ENCODE data around the gene PRKCG. TPM values are rescaled to one million over a fixed set of nuclear protein-coding genes. Genes with fewer than 3 reads are reported as not detected.
"Not testable (repeated sequence)": the region's sequence is repeated elsewhere in the genome, so short reads cannot be mapped to it uniquely, and the experiment has no call there.

PRKCG gene
- total RNA-seq, 1 experiment from 2014 or later = not detected

- DNase-seq (ENCODE audit: low read depth in 1 of 2, low spot score in 2 of 2); H3K4me1 ChIP-seq (replicated peaks); H3K36me3 ChIP-seq; H3K27ac ChIP-seq; H3K9me3 ChIP-seq (replicated peaks); H3K4me3 ChIP-seq: not testable (repeated sequence)
- H3K27me3 ChIP-seq (replicated peaks) = peaks cover 24% of the 10 kb centered on the region
These were observed 66.6 kb downstream of the PRKCG start for GRCh38 chr19:53948611-53949010.

DNA sequence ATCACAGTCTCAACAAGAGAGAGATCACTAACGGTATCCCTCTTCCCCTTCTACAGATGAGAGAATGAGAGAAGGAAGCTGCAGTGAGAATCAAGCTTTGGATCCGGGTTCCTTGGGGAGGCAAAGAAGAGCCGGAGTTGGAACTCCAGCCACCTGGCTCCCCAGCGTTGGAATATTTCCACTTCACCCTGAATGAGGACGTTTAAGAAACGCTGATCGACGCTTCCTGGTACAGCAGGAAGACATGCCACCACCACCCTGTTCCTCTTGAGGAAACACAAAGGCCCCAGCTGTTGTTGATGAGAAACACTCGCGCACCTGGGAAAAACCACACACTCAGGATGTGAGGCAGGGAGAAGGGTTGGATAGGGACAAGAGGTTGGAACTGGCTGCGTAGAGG lies 69.4 kb downstream of the PRKCG start:
- Histone ChIP-seq H3K27me3 (replicated peaks) (peaks cover 26% of the 10 kb centered on the region; the same call in 1 of the 2 replicates), H3K4me1 (replicated peaks) (no peaks in the 10 kb centered on the region), H3K36me3 (no peaks in the 10 kb centered on the region), H3K9me3 (replicated peaks) (no peaks in the 10 kb centered on the region), H3K27ac (no peak overlapping the region), H3K4me3 (no peak overlapping the region)
- DNase-seq (ENCODE audit: low read depth in 1 of 2, low spot score in 2 of 2) = no peak

DNA sequence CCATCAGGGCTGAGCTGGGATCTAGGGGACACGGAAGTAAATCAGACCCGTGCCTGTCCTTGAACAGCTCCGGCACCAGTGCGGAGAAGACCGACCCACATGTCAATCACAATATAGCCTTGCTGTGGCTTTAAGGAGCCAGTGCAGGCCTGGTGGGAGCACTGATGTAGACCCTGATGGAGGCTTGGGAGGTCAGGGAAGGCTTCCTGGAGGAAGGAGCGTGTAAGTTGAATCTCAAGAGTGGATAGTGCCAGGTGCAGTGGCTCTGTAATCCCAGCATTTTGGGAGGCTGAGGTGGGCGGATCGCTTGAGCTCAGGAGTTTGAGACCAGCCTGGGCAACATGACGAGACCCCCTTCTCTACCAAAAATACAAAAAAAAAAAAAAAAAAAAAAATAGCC lies 70.0 kb downstream of the PRKCG start:
- peaks cover 31% of the 10 kb centered on the region; the same call in 1 of the 2 replicates for H3K27me3 ChIP-seq (replicated peaks)
- H3K27ac ChIP-seq = no peak overlapping the region
- H3K9me3 ChIP-seq (replicated peaks) = no peaks in the 10 kb centered on the region
- no peaks in the 10 kb centered on the region for H3K4me1 ChIP-seq (replicated peaks)
- no peak for DNase-seq (ENCODE audit: low read depth in 1 of 2, low spot score in 2 of 2)
- H3K36me3 ChIP-seq = no peaks in the 10 kb centered on the region
- no peak overlapping the region for H3K4me3 ChIP-seq

DNA sequence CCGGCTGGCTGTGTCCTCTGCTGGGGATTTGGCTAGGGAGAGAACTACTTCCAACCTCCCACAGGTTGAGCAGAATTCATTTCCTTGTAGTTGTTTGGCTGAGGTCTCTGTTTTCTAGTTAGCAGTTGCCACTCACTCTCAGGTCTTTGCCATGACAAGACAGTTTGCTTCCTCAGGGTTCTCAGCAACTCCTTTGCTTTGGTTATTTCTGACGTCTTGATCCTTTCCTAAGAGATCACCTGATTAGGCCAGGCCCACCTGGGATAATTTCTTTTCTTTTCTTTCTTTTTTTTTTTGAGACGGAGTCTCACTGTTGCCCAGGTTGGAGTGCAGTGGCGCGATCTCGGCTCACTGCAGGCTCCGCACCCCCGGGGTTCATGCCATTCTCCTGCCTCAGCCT lies 71.4 kb downstream of the PRKCG start:
- Histone ChIP-seq H3K4me3 (no peak overlapping the region), H3K27ac (no peak overlapping the region), H3K9me3 (replicated peaks) (no peaks in the 10 kb centered on the region), H3K27me3 (replicated peaks) (peaks cover 42% of the 10 kb centered on the region), H3K4me1 (replicated peaks) (no peaks in the 10 kb centered on the region), H3K36me3 (no peaks in the 10 kb centered on the region)
- DNase-seq (ENCODE audit: low read depth in 1 of 2, low spot score in 2 of 2) = no peak

Other genes starting within 250 kb of the PRKCG start
- not detected in 2 replicates for gene NLRP12, start 57.9 kb upstream of the PRKCG start, total RNA-seq (2014; rRNA removed; shearing (Covaris generic))
- gene MYADM, start 14.3 kb upstream of the PRKCG start, total RNA-seq (2014; rRNA removed; shearing (Covaris generic)) = 35.7 and 39.7 TPM in 2 replicates
- gene CACNG7, start 27.1 kb downstream of the PRKCG start, total RNA-seq (2014; rRNA removed; shearing (Covaris generic)) = not detected in 2 replicates
- not detected in 2 replicates for gene CACNG8, start 80.7 kb downstream of the PRKCG start, total RNA-seq (2014; rRNA removed; shearing (Covaris generic))
- gene CACNG6, start 109.4 kb downstream of the PRKCG start, total RNA-seq (2014; rRNA removed; shearing (Covaris generic)) = 0.11 TPM in 1 of 2 replicates, not detected in the other
- gene VSTM1, start 181.7 kb downstream of the PRKCG start, total RNA-seq (2014; rRNA removed; shearing (Covaris generic)) = not detected in 2 replicates
- gene TARM1, start 199.2 kb downstream of the PRKCG start, total RNA-seq (2014; rRNA removed; shearing (Covaris generic)) = not detected in 2 replicates
- gene OSCAR, start 218.6 kb downstream of the PRKCG start, total RNA-seq (2014; rRNA removed; shearing (Covaris generic)) = not detected in 2 replicates
- 24.2 and 51.7 TPM in 2 replicates for gene NDUFA3, start 220.7 kb downstream of the PRKCG start, total RNA-seq (2014; rRNA removed; shearing (Covaris generic))
- gene TFPT, start 233.5 kb downstream of the PRKCG start, total RNA-seq (2014; rRNA removed; shearing (Covaris generic)) = 31.7 and 48.5 TPM in 2 replicates
- gene PRPF31, start 233.6 kb downstream of the PRKCG start, total RNA-seq (2014; rRNA removed; shearing (Covaris generic)) = 70.6 and 79.9 TPM in 2 replicates

Measured in SJSA1 (cell line).